ENCODE results near the gene DLGAP4.

DLGAP4 gene

GRCh38 chr20:36418711-36419110, 112.6 kb downstream of the DLGAP4 start:
- DNase-seq (ENCODE audit: low read depth) = no peak
- TF ChIP-seq CTCF (conservative IDR thresholded peaks at IDR 0.05; ENCODE audit: control insufficient read depth, insufficient read depth, low read depth, low read length) = no peak
- H3K4me3 ChIP-seq (ENCODE audit: control insufficient read depth, low read depth, low read length) = no peak overlapping the region

- TF ChIP-seq CTCF (conservative IDR thresholded peaks at IDR 0.05; ENCODE audit: control insufficient read depth, insufficient read depth, low read depth, low read length) = no peak
- no peak for DNase-seq (ENCODE audit: low read depth)
Observed at GRCh38 chr20:36421641-36422040, 115.5 kb downstream of the DLGAP4 start.

GRCh38 chr20:36424314-36424713, 118.2 kb downstream of the DLGAP4 start:
- H3K4me3 ChIP-seq (ENCODE audit: control insufficient read depth, low read depth, low read length) = no peak overlapping the region
- DNase-seq (ENCODE audit: low read depth) = no peak
- no peak for TF ChIP-seq CTCF (conservative IDR thresholded peaks at IDR 0.05; ENCODE audit: control insufficient read depth, insufficient read depth, low read depth, low read length)

More at GRCh38 chr20:36421641-36422040, 115.5 kb downstream of the DLGAP4 start:
- no peak overlapping the region for H3K4me3 ChIP-seq (ENCODE audit: control insufficient read depth, low read depth, low read length)

- DNase-seq (ENCODE audit: low read depth) = no peak
- H3K4me3 ChIP-seq (ENCODE audit: control insufficient read depth, low read depth, low read length) = no peak overlapping the region
- no peak for TF ChIP-seq CTCF (conservative IDR thresholded peaks at IDR 0.05; ENCODE audit: control insufficient read depth, insufficient read depth, low read depth, low read length)
Observed at GRCh38 chr20:36425166-36425565, 119.0 kb downstream of the DLGAP4 start.

GRCh38 chr20:36431604-36432003, 125.5 kb downstream of the DLGAP4 start:
- no peak overlapping the region for H3K4me3 ChIP-seq (ENCODE audit: control insufficient read depth, low read depth, low read length)
- TF ChIP-seq CTCF (conservative IDR thresholded peaks at IDR 0.05; ENCODE audit: control insufficient read depth, insufficient read depth, low read depth, low read length) = no peak
- no peak for DNase-seq (ENCODE audit: low read depth)

GRCh38 chr20:36432096-36432495, 126.0 kb downstream of the DLGAP4 start:
- H3K4me3 ChIP-seq (ENCODE audit: control insufficient read depth, low read depth, low read length) = no peak overlapping the region
- DNase-seq (ENCODE audit: low read depth) = no peak
- TF ChIP-seq CTCF (conservative IDR thresholded peaks at IDR 0.05; ENCODE audit: control insufficient read depth, insufficient read depth, low read depth, low read length) = no peak

GRCh38 chr20:36434383-36434782, 128.2 kb downstream of the DLGAP4 start:
- no peak for TF ChIP-seq CTCF (conservative IDR thresholded peaks at IDR 0.05; ENCODE audit: control insufficient read depth, insufficient read depth, low read depth, low read length)
- DNase-seq (ENCODE audit: low read depth) = no peak
- no peak overlapping the region for H3K4me3 ChIP-seq (ENCODE audit: control insufficient read depth, low read depth, low read length)
